ENCODE data around the gene TM4SF4. TPM values are rescaled to one million over a fixed set of nuclear protein-coding genes. Genes with fewer than 3 reads are reported as not detected.

TM4SF4 gene
- total RNA-seq, 1 donor from 2014 or later, result not detected

GRCh38 chr3:149487598-149488197 lies 13.2 kb downstream of the TM4SF4 start:
- no peak overlapping the region for H3K4me2 ChIP-seq
- H3K4me3 ChIP-seq, result no peak overlapping the region
- Mint-ChIP-seq H3K27me3 (ENCODE audit: insufficient read depth, low read depth) (peaks cover 4% of the 10 kb centered on the region), H3K4me3 (no peak overlapping the region), H3K4me1 (no peaks in the 10 kb centered on the region), H3K36me3 (no peaks in the 10 kb centered on the region), H3K9me3 (no peaks in the 10 kb centered on the region), H3K27ac (no peak overlapping the region)
- H3K79me2 ChIP-seq (ENCODE audit: low read depth), result no peaks in the 10 kb centered on the region
- no peak overlapping the region for H3K9ac ChIP-seq
- H3K36me3 ChIP-seq, result no peaks in the 10 kb centered on the region
- no peaks in the 10 kb centered on the region for H3F3A ChIP-seq (ENCODE audit: low read depth)
- H3K9me3 ChIP-seq (ENCODE audit: low read depth), result no peaks in the 10 kb centered on the region
- DNase-seq (ENCODE audit: low spot score), result peak; percentile 52
- H4K20me1 ChIP-seq (ENCODE audit: low read depth), result no peaks in the 10 kb centered on the region
- H2AFZ ChIP-seq (replicated peaks), result no peak overlapping the region
- no peaks in the 10 kb centered on the region for H3K27me3 ChIP-seq
- H3K4me1 ChIP-seq, result no peaks in the 10 kb centered on the region
- H3K27ac ChIP-seq, result no peak overlapping the region
- no peak for TF ChIP-seq EZH2phosphoT487 (IDR thresholded peaks at IDR 0.05)
- no peak for TF ChIP-seq EZH2 (IDR thresholded peaks at IDR 0.05)
- TF ChIP-seq CTCF (IDR thresholded peaks at IDR 0.05), result peak; percentile 57

- H3K27me3 ChIP-seq, result no peaks in the 10 kb centered on the region
- H3K4me1 Mint-ChIP-seq, result peaks cover 6% of the 10 kb centered on the region
- no peaks in the 10 kb centered on the region for H3F3A ChIP-seq (ENCODE audit: low read depth)
- no peak overlapping the region for H3K27ac ChIP-seq
- DNase-seq (ENCODE audit: low spot score), result peak; percentile 61
- no peak overlapping the region for H2AFZ ChIP-seq (replicated peaks)
- H3K27ac Mint-ChIP-seq, result no peak overlapping the region
- H4K20me1 ChIP-seq (ENCODE audit: low read depth), result no peaks in the 10 kb centered on the region
- H3K4me3 Mint-ChIP-seq, result no peak overlapping the region
- H3K9me3 ChIP-seq (ENCODE audit: low read depth), result no peaks in the 10 kb centered on the region
- no peaks in the 10 kb centered on the region for H3K9me3 Mint-ChIP-seq
- no peaks in the 10 kb centered on the region for H3K36me3 ChIP-seq
- no peaks in the 10 kb centered on the region for H3K36me3 Mint-ChIP-seq
- H3K4me1 ChIP-seq, result no peaks in the 10 kb centered on the region
- peak; percentile 67 for TF ChIP-seq CTCF (IDR thresholded peaks at IDR 0.05)
- TF ChIP-seq EZH2phosphoT487 (IDR thresholded peaks at IDR 0.05), result no peak
- H3K27me3 Mint-ChIP-seq (ENCODE audit: insufficient read depth, low read depth), result peaks cover 4% of the 10 kb centered on the region
- H3K4me2 ChIP-seq, result no peak overlapping the region
- no peak overlapping the region for H3K4me3 ChIP-seq
- no peak overlapping the region for H3K9ac ChIP-seq
- no peaks in the 10 kb centered on the region for H3K79me2 ChIP-seq (ENCODE audit: low read depth)
Observed at GRCh38 chr3:149489060-149489690, 14.7 kb downstream of the TM4SF4 start.

GRCh38 chr3:149490260-149490971 lies 15.9 kb downstream of the TM4SF4 start:
- Histone ChIP-seq H3K27me3 (no peaks in the 10 kb centered on the region), H3K4me2 (no peak overlapping the region), H2AFZ (replicated peaks) (no peak overlapping the region), H3K27ac (no peak overlapping the region), H3K36me3 (no peaks in the 10 kb centered on the region), H3K9me3 (ENCODE audit: low read depth) (no peaks in the 10 kb centered on the region), H3K79me2 (ENCODE audit: low read depth) (no peaks in the 10 kb centered on the region), H3K9ac (no peak overlapping the region), H3F3A (ENCODE audit: low read depth) (no peaks in the 10 kb centered on the region), H3K4me3 (no peak overlapping the region), H4K20me1 (ENCODE audit: low read depth) (no peaks in the 10 kb centered on the region), H3K4me1 (no peaks in the 10 kb centered on the region)
- TF ChIP-seq EZH2phosphoT487 (IDR thresholded peaks at IDR 0.05) (no peak), CTCF (IDR thresholded peaks at IDR 0.05) (no peak), EZH2 (IDR thresholded peaks at IDR 0.05) (no peak)
- Mint-ChIP-seq H3K27me3 (ENCODE audit: insufficient read depth, low read depth) (peaks cover 5% of the 10 kb centered on the region), H3K9me3 (no peaks in the 10 kb centered on the region), H3K36me3 (no peaks in the 10 kb centered on the region), H3K4me3 (no peak overlapping the region), H3K27ac (no peak overlapping the region), H3K4me1 (peaks cover 7% of the 10 kb centered on the region)
- DNase-seq (ENCODE audit: low spot score), result no peak
